ENCODE data around the gene B4GALNT3.

DNA sequence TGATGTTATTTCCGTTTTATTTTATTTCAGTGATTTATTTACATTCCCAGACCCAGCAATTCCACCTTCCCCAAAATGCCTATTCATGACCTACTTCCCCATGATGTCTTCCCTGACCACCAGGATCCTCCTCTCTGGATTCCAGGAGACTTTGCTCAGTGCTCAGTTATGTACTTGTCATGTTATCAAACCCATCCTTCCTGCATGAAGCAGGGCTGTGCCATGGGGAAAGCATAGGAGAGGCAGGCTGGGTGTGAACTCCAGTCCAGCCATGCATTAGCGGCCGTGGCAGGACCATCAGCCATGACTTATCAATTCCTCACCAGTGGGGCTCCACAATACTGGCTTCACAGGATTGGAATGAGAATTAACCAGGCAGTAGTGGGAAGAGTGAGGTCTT is 57.8 kb downstream of the B4GALNT3 start:
- TF ChIP-seq POLR2A (IDR thresholded peaks at IDR 0.05) = no peak
- TF ChIP-seq, protein P1, sequence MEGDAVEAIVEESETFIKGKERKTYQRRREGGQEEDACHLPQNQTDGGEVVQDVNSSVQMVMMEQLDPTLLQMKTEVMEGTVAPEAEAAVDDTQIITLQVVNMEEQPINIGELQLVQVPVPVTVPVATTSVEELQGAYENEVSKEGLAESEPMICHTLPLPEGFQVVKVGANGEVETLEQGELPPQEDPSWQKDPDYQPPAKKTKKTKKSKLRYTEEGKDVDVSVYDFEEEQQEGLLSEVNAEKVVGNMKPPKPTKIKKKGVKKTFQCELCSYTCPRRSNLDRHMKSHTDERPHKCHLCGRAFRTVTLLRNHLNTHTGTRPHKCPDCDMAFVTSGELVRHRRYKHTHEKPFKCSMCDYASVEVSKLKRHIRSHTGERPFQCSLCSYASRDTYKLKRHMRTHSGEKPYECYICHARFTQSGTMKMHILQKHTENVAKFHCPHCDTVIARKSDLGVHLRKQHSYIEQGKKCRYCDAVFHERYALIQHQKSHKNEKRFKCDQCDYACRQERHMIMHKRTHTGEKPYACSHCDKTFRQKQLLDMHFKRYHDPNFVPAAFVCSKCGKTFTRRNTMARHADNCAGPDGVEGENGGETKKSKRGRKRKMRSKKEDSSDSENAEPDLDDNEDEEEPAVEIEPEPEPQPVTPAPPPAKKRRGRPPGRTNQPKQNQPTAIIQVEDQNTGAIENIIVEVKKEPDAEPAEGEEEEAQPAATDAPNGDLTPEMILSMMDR (IDR thresholded peaks at IDR 0.05) = no peak

All from tibial nerve (tissue), 3 donors.